WTC11 (cell line): Measurements from ENCODE around the gene SAMM50. TPM values are rescaled to one million over a fixed set of nuclear protein-coding genes. Genes with fewer than 3 reads are reported as not detected.
A peak's percentile ranks its signal among the peaks of the same experiment; 100 is the strongest.

Experiments used
- ATAC-seq: fragments of 200-7000 bp; cut with Tn5 transposase; 2 replicates; pipeline ENCODE4 v1.10.0; 2021; ENCODE audit warnings: mild to moderate bottlenecking, moderate library complexity
- CTCF ChIA-PET: fragments of 300-600 bp; sonication (Branson Sonifier 250); formaldehyde crosslinking; loops from one replicate; lab custom pipeline; 2021; ENCODE audit warnings: antibody characterized with exemption; lab: Charles Lee
- POLR2A ChIA-PET: fragments of 350-600 bp; sonication (Branson Sonifier 250); formaldehyde crosslinking; loops from one replicate; lab custom pipeline; 2021; ENCODE audit warnings: antibody characterized with exemption; lab: Charles Lee
- DNase-seq: peaks from one replicate; pipeline ENCODE4 v3.0.0; 2021; ENCODE audit warnings: low spot score
- H3K27ac Mint-ChIP-seq: 2 replicates; pipeline ENCODE4 v1.8.0; 2021; ENCODE audit warnings: mixed read lengths
- H3K27me3 Mint-ChIP-seq: 2 replicates; pipeline ENCODE4 v1.8.0; 2021; ENCODE audit warnings: low read depth, mild to moderate bottlenecking, moderate library complexity, mixed read lengths
- H3K36me3 Mint-ChIP-seq: 2 replicates; pipeline ENCODE4 v1.8.0; 2021; ENCODE audit warnings: mixed read lengths
- H3K4me1 Mint-ChIP-seq: 2 replicates; pipeline ENCODE4 v1.8.0; 2022; ENCODE audit warnings: mixed read lengths
- H3K4me3 Mint-ChIP-seq: 2 replicates; pipeline ENCODE4 v1.8.0; 2021; ENCODE audit warnings: mild to moderate bottlenecking, moderate library complexity, mixed read lengths
- H3K9me3 Mint-ChIP-seq: 2 replicates; pipeline ENCODE4 v1.8.0; 2021; ENCODE audit warnings: mixed read lengths
- FOXP1 ChIP-seq: sonication (generic); formaldehyde crosslinking; IDR thresholded peaks from 2 replicates; pipeline ENCODE4 v1.8.0; 2022; ENCODE audit warnings: missing genetic modification reagents, mild to moderate bottlenecking, moderate library complexity, borderline replicate concordance
- NR1H2 ChIP-seq: sonication (generic); formaldehyde crosslinking; IDR thresholded peaks from 2 replicates; pipeline ENCODE4 v1.9.0; 2021; ENCODE audit warnings: mild to moderate bottlenecking, moderate library complexity, missing genetic modification reagents
- RELA ChIP-seq: sonication (generic); formaldehyde crosslinking; IDR thresholded peaks from 2 replicates; pipeline ENCODE4 v1.8.1; 2022; ENCODE audit warnings: missing genetic modification reagents, mild to moderate bottlenecking, borderline replicate concordance
- RORB ChIP-seq: fragments of 250-450 bp; sonication (Bioruptor Pico); IDR thresholded peaks from 2 replicates; pipeline ENCODE4 v1.9.0; 2021; ENCODE audit warnings: mild to moderate bottlenecking
- SP1 ChIP-seq: sonication (generic); formaldehyde crosslinking; conservative IDR thresholded peaks from 2 replicates; pipeline ENCODE4 v1.8.1; 2022; ENCODE audit warnings: missing genetic modification reagents
- TEAD1 ChIP-seq: sonication (generic); formaldehyde crosslinking; IDR thresholded peaks from 2 replicates; pipeline ENCODE4 v1.8.0; 2022; ENCODE audit warnings: mild to moderate bottlenecking, missing genetic modification reagents
- ZMAT4 ChIP-seq: fragments of 250-450 bp; sonication (Bioruptor Pico); IDR thresholded peaks from 2 replicates; pipeline ENCODE4 v1.9.0; 2021; ENCODE audit warnings: mild to moderate bottlenecking
- ZNF121 ChIP-seq: sonication (generic); formaldehyde crosslinking; IDR thresholded peaks from 2 replicates; pipeline ENCODE4 v1.8.0; 2023; ENCODE audit warnings: missing genetic modification reagents
- ZNF219 ChIP-seq: sonication (generic); formaldehyde crosslinking; IDR thresholded peaks from 2 replicates; pipeline ENCODE4 v1.8.0; 2023; ENCODE audit warnings: missing genetic modification reagents, mild to moderate bottlenecking, borderline replicate concordance
- ZNF317 ChIP-seq: sonication (generic); formaldehyde crosslinking; IDR thresholded peaks from 2 replicates; pipeline ENCODE4 v1.8.1; 2023; ENCODE audit warnings: low read depth, mild to moderate bottlenecking, moderate library complexity, missing genetic modification reagents, borderline replicate concordance
- total RNA-seq: library from RNA; stranded (reverse); gene quantifications from 3 replicates; pipeline ENCODE4 v1.2.3, GENCODE V29; 2021
- TF ChIP-seq, protein P1 (sequence below): sonication (generic); formaldehyde crosslinking; conservative IDR thresholded peaks from 2 replicates; pipeline ENCODE4 v1.8.1; 2022; ENCODE audit warnings: mild to moderate bottlenecking, missing genetic modification reagents
- TF ChIP-seq, protein P2 (sequence below): fragments of 250-450 bp; sonication (Bioruptor Pico); IDR thresholded peaks from 2 replicates; pipeline ENCODE4 v1.8.0; 2021; ENCODE audit warnings: mild to moderate bottlenecking
- TF ChIP-seq, protein P3 (sequence below): sonication (generic); formaldehyde crosslinking; IDR thresholded peaks from 2 replicates; pipeline ENCODE4 v1.8.1; 2023; ENCODE audit warnings: mild to moderate bottlenecking, missing genetic modification reagents
- TF ChIP-seq, protein P4 (sequence below): fragments of 250-450 bp; sonication (Bioruptor Pico); IDR thresholded peaks from 2 replicates; pipeline ENCODE4 v1.9.0; 2021; ENCODE audit warnings: mild to moderate bottlenecking
- TF ChIP-seq, protein P5 (sequence below): sonication (generic); formaldehyde crosslinking; IDR thresholded peaks from 2 replicates; pipeline ENCODE4 v1.8.0; 2023; ENCODE audit warnings: missing genetic modification reagents, mild to moderate bottlenecking, borderline replicate concordance
- TF ChIP-seq, protein P6 (sequence below): fragments of 250-450 bp; sonication (Bioruptor Pico); IDR thresholded peaks from 2 replicates; pipeline ENCODE4 v1.9.0; 2021; ENCODE audit warnings: moderate library complexity, mild to moderate bottlenecking, inconsistent platforms, borderline replicate concordance

Gene SAMM50
- total RNA-seq, 1 experiment from 2014 or later, result 72.1 TPM

DNA sequence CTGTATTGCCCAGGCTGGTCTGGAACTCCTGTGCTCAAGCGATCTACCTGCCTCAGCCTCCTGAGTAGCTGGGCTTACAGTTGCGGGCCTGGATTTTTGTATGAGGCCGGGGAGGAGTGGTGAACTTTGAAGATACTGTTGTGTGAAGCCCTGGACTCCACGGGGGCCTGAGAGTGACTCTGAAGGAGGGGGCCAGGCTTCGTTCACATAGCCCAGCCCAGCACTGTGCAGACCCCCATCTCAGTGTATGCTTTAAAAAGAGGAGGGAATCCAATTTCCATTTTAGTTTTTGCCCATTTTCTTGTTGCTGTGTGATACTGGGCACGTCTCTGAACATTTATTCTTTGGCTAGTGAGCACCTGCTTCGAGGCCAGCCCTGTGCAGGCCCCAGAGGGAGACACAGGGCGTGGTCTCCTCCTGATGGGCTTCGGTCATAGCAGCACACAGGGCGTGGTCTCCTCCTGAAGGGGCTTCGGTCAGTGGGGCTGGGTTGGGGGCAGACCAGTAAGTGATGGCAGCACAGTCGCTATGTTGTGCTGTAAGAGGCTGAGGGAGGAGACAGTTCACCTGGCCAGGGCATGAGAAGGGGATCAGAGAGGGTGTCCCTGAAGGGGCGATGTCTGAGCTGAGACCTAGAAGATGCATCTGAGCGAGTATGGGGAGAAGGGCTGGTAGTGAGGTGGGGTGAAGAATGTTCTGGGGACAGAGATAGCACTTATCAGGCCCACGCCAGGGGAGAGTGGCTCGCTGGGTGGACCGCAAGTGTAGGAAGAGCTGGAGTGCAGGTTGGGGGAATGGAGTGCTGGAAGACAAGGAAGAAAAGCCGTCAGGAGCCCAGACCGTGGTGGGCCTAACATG, 14.0 kb downstream of the SAMM50 start:
- Mint-ChIP-seq H3K9me3 (no peaks in the 10 kb centered on the region), H3K4me1 (no peaks in the 10 kb centered on the region), H3K36me3 (peaks cover 72% of the 10 kb centered on the region), H3K27ac (peak overlapping the region; percentile 88)
- ATAC-seq, result no peak
- CTCF ChIA-PET, result no interaction called here
- DNase-seq, result no peak
- no peak for TF ChIP-seq ZNF219
- TF ChIP-seq, protein P1, sequence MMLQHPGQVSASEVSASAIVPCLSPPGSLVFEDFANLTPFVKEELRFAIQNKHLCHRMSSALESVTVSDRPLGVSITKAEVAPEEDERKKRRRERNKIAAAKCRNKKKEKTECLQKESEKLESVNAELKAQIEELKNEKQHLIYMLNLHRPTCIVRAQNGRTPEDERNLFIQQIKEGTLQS (CRISPR knock-in tag), result no peak
- TF ChIP-seq, all 79 proteins: peak for 0
- POLR2A ChIA-PET, result no interaction called here
- Mint-ChIP-seq H3K4me3 (no peak overlapping the region), H3K27me3 (no peaks in the 10 kb centered on the region)

- ChIA-PET POLR2A (no interaction called here), CTCF (no interaction called here)
- no peaks in the 10 kb centered on the region for H3K9me3 Mint-ChIP-seq
- TF ChIP-seq ZNF317 (CRISPR knock-in tag), result no peak
- no peak for TF ChIP-seq TEAD1
- no peak for TF ChIP-seq RELA (CRISPR knock-in tag)
- TF ChIP-seq SP1 (CRISPR knock-in tag), result no peak
- TF ChIP-seq, protein P2, sequence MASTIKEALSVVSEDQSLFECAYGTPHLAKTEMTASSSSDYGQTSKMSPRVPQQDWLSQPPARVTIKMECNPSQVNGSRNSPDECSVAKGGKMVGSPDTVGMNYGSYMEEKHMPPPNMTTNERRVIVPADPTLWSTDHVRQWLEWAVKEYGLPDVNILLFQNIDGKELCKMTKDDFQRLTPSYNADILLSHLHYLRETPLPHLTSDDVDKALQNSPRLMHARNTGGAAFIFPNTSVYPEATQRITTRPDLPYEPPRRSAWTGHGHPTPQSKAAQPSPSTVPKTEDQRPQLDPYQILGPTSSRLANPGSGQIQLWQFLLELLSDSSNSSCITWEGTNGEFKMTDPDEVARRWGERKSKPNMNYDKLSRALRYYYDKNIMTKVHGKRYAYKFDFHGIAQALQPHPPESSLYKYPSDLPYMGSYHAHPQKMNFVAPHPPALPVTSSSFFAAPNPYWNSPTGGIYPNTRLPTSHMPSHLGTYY, result no peak
- H3K27ac Mint-ChIP-seq, result no peak overlapping the region
- H3K4me1 Mint-ChIP-seq, result no peaks in the 10 kb centered on the region
- ATAC-seq, result no peak
- no peaks in the 10 kb centered on the region for H3K27me3 Mint-ChIP-seq
- DNase-seq, result no peak
- H3K36me3 Mint-ChIP-seq, result peaks cover 64% of the 10 kb centered on the region
- H3K4me3 Mint-ChIP-seq, result no peak overlapping the region
Observed at GRCh38 chr22:43969989-43970755, 14.9 kb downstream of the SAMM50 start.

DNA sequence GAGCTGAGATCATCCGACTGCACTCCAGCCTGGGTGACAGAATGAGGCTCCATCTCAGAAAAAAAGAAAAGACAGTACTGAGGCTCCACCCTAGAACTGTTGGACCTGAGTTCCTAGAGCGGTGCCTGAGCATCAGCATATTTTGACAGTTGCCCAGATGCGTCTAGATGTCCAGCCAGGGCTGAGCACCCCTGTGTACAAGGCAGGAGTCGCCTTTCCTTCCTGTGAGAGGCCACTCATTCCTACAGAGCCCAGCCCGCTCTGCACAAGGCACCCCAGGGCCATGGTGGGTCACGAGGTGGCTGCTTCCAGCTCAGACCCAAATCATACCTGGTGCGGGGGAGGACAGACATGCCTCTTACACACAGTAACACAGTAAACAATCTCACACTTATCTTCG, 15.9 kb downstream of the SAMM50 start:
- Mint-ChIP-seq H3K27me3 (no peaks in the 10 kb centered on the region), H3K4me1 (no peaks in the 10 kb centered on the region), H3K27ac (no peak overlapping the region), H3K4me3 (no peak overlapping the region), H3K9me3 (no peaks in the 10 kb centered on the region), H3K36me3 (peaks cover 65% of the 10 kb centered on the region)
- ChIA-PET POLR2A (no interaction called here), CTCF (interaction anchor here (0.9 kb wide), 1 partner anchor 22 kb away, joined by 4 read pairs; no protein-coding TSS in a partner anchor)
- DNase-seq, result no peak
- ATAC-seq, result no peak
- TF ChIP-seq, protein P3, sequence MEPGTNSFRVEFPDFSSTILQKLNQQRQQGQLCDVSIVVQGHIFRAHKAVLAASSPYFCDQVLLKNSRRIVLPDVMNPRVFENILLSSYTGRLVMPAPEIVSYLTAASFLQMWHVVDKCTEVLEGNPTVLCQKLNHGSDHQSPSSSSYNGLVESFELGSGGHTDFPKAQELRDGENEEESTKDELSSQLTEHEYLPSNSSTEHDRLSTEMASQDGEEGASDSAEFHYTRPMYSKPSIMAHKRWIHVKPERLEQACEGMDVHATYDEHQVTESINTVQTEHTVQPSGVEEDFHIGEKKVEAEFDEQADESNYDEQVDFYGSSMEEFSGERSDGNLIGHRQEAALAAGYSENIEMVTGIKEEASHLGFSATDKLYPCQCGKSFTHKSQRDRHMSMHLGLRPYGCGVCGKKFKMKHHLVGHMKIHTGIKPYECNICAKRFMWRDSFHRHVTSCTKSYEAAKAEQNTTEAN, result no peak
- TF ChIP-seq FOXP1 (CRISPR knock-in tag) (no peak), RELA (CRISPR knock-in tag) (no peak), NR1H2 (no peak), ZNF121 (CRISPR knock-in tag) (no peak), ZNF317 (CRISPR knock-in tag) (no peak), ZMAT4 (CRISPR knock-in tag) (no peak), RORB (CRISPR knock-in tag) (no peak)
- TF ChIP-seq, protein P4, sequence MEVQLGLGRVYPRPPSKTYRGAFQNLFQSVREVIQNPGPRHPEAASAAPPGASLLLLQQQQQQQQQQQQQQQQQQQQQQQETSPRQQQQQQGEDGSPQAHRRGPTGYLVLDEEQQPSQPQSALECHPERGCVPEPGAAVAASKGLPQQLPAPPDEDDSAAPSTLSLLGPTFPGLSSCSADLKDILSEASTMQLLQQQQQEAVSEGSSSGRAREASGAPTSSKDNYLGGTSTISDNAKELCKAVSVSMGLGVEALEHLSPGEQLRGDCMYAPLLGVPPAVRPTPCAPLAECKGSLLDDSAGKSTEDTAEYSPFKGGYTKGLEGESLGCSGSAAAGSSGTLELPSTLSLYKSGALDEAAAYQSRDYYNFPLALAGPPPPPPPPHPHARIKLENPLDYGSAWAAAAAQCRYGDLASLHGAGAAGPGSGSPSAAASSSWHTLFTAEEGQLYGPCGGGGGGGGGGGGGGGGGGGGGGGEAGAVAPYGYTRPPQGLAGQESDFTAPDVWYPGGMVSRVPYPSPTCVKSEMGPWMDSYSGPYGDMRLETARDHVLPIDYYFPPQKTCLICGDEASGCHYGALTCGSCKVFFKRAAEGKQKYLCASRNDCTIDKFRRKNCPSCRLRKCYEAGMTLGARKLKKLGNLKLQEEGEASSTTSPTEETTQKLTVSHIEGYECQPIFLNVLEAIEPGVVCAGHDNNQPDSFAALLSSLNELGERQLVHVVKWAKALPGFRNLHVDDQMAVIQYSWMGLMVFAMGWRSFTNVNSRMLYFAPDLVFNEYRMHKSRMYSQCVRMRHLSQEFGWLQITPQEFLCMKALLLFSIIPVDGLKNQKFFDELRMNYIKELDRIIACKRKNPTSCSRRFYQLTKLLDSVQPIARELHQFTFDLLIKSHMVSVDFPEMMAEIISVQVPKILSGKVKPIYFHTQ, result no peak
- TF ChIP-seq, protein P1 (CRISPR knock-in tag), result no peak
- TF ChIP-seq, protein P5, sequence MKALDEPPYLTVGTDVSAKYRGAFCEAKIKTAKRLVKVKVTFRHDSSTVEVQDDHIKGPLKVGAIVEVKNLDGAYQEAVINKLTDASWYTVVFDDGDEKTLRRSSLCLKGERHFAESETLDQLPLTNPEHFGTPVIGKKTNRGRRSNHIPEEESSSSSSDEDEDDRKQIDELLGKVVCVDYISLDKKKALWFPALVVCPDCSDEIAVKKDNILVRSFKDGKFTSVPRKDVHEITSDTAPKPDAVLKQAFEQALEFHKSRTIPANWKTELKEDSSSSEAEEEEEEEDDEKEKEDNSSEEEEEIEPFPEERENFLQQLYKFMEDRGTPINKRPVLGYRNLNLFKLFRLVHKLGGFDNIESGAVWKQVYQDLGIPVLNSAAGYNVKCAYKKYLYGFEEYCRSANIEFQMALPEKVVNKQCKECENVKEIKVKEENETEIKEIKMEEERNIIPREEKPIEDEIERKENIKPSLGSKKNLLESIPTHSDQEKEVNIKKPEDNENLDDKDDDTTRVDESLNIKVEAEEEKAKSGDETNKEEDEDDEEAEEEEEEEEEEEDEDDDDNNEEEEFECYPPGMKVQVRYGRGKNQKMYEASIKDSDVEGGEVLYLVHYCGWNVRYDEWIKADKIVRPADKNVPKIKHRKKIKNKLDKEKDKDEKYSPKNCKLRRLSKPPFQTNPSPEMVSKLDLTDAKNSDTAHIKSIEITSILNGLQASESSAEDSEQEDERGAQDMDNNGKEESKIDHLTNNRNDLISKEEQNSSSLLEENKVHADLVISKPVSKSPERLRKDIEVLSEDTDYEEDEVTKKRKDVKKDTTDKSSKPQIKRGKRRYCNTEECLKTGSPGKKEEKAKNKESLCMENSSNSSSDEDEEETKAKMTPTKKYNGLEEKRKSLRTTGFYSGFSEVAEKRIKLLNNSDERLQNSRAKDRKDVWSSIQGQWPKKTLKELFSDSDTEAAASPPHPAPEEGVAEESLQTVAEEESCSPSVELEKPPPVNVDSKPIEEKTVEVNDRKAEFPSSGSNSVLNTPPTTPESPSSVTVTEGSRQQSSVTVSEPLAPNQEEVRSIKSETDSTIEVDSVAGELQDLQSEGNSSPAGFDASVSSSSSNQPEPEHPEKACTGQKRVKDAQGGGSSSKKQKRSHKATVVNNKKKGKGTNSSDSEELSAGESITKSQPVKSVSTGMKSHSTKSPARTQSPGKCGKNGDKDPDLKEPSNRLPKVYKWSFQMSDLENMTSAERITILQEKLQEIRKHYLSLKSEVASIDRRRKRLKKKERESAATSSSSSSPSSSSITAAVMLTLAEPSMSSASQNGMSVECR (CRISPR knock-in tag), result no peak
- TF ChIP-seq, protein P6, sequence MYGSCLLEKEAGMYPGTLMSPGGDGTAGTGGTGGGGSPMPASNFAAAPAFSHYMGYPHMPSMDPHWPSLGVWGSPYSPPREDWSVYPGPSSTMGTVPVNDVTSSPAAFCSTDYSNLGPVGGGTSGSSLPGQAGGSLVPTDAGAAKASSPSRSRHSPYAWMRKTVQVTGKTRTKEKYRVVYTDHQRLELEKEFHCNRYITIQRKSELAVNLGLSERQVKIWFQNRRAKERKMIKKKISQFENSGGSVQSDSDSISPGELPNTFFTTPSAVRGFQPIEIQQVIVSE (CRISPR knock-in tag), result no peak
